Ishikawa (cell line): ENCODE measurements around the gene NOBOX.
"Not testable (repeated sequence)": the region's sequence is repeated elsewhere in the genome, so short reads cannot be mapped to it uniquely, and the experiment has no call there.

Experiments
- CEBPB ChIP-seq: IDR thresholded peaks from 2 replicates; pipeline ENCODE4 v1.6.1; 2012
- CREB1 ChIP-seq: IDR thresholded peaks from 2 replicates; pipeline ENCODE4 v1.6.1; 2012; ENCODE audit warnings: low read depth
- EGR1 ChIP-seq: IDR thresholded peaks from 2 replicates; pipeline ENCODE4 v1.6.1; 2012
- EP300 ChIP-seq: IDR thresholded peaks from 2 replicates; pipeline ENCODE4 v1.6.1; 2012; ENCODE audit warnings: borderline replicate concordance
- FOXM1 ChIP-seq: IDR thresholded peaks from 2 replicates; pipeline ENCODE4 v1.6.1; 2012; ENCODE audit warnings: low read depth, borderline replicate concordance
- NFIC ChIP-seq: IDR thresholded peaks from 2 replicates; pipeline ENCODE4 v1.6.1; 2012
- RAD21 ChIP-seq: IDR thresholded peaks from 2 replicates; pipeline ENCODE4 v1.6.1; 2012; ENCODE audit warnings: low read depth
- TAF1 ChIP-seq: IDR thresholded peaks from 2 replicates; pipeline ENCODE4 v1.6.1; 2012; ENCODE audit warnings: low read depth, mild to moderate bottlenecking
- TCF12 ChIP-seq: IDR thresholded peaks from 2 replicates; pipeline ENCODE4 v1.6.1; 2012; ENCODE audit warnings: low read depth
- TEAD4 ChIP-seq: IDR thresholded peaks from 2 replicates; pipeline ENCODE4 v1.6.1; 2012
- USF1 ChIP-seq: IDR thresholded peaks from 2 replicates; pipeline ENCODE4 v1.6.1; 2012
- YY1 ChIP-seq: IDR thresholded peaks from 2 replicates; pipeline ENCODE4 v1.6.1; 2012; ENCODE audit warnings: low read depth
- ZBTB7A ChIP-seq: IDR thresholded peaks from 2 replicates; pipeline ENCODE4 v1.6.1; 2012; ENCODE audit warnings: low read depth
- TF ChIP-seq, protein P1 (sequence below): IDR thresholded peaks from 2 replicates; pipeline ENCODE4 v1.6.1; 2012; ENCODE audit warnings: low read depth, mild to moderate bottlenecking
- TF ChIP-seq, protein P2 (sequence below): IDR thresholded peaks from 2 replicates; pipeline ENCODE4 v1.6.1; 2012

NOBOX gene

DNA sequence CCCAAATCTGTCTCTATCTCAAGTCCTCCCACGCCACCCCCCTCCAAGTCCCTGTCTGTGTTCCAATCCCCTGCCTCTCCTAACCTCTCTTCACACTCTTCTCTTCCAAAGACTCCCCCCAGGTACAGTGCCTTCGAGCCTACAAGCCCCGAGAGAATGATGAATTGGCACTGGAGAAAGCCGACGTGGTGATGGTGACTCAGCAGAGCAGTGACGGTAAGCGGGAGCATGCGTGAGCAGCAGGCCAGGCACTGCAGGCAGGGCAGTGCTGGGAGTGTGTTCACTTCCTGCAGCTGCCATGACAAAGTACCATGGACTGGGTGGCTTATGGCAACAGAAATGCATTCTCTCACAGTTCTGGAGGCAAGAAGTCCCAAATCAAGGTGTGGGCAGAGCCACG is 24.8 kb downstream of the NOBOX start:
- TF ChIP-seq TCF12 (no peak), RAD21 (no peak), CEBPB (no peak), TEAD4 (no peak), FOXM1 (no peak), CREB1 (no peak), TAF1 (no peak), NFIC (no peak), YY1 (no peak), ZBTB7A (no peak), EP300 (no peak), USF1 (no peak), EGR1 (no peak)
- TF ChIP-seq, protein P1, sequence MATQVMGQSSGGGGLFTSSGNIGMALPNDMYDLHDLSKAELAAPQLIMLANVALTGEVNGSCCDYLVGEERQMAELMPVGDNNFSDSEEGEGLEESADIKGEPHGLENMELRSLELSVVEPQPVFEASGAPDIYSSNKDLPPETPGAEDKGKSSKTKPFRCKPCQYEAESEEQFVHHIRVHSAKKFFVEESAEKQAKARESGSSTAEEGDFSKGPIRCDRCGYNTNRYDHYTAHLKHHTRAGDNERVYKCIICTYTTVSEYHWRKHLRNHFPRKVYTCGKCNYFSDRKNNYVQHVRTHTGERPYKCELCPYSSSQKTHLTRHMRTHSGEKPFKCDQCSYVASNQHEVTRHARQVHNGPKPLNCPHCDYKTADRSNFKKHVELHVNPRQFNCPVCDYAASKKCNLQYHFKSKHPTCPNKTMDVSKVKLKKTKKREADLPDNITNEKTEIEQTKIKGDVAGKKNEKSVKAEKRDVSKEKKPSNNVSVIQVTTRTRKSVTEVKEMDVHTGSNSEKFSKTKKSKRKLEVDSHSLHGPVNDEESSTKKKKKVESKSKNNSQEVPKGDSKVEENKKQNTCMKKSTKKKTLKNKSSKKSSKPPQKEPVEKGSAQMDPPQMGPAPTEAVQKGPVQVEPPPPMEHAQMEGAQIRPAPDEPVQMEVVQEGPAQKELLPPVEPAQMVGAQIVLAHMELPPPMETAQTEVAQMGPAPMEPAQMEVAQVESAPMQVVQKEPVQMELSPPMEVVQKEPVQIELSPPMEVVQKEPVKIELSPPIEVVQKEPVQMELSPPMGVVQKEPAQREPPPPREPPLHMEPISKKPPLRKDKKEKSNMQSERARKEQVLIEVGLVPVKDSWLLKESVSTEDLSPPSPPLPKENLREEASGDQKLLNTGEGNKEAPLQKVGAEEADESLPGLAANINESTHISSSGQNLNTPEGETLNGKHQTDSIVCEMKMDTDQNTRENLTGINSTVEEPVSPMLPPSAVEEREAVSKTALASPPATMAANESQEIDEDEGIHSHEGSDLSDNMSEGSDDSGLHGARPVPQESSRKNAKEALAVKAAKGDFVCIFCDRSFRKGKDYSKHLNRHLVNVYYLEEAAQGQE, result no peak
- TF ChIP-seq, protein P2, sequence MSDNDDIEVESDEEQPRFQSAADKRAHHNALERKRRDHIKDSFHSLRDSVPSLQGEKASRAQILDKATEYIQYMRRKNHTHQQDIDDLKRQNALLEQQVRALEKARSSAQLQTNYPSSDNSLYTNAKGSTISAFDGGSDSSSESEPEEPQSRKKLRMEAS, result no peak

GRCh38 chr7:144355176-144355822 is 48.2 kb downstream of the NOBOX start, which contains the start of gene ARHGEF5:
ARHGEF5 (plus strand) TSS chr7:144355402; CDS start chr7:144362670, 7,268 bp downstream.
- not testable (repeated sequence) for TF ChIP-seq CEBPB, NFIC, YY1
